Muscle layer of duodenum (tissue), 2 donors: Measurements from ENCODE around the gene INSYN2A.

Experiments used
- H3K27ac ChIP-seq: one replicate; pipeline ENCODE4 v1.7.0; 2013; ENCODE audit warnings: mild to moderate bottlenecking, low read length
- H3K27me3 ChIP-seq: one replicate; pipeline ENCODE4 v1.7.0; 2013; ENCODE audit warnings: low read depth, mild to moderate bottlenecking, control low read depth, low read length
- H3K36me3 ChIP-seq, 2 donors: one replicate each; pipeline ENCODE4 v1.7.0; 2013; ENCODE audit warnings: low read length in 2 of 2, control low read depth in 1 of 2, mild to moderate bottlenecking in 1 of 2; ENCODE audit not compliant: insufficient read depth in 2 of 2, control insufficient read depth in 1 of 2
- H3K4me1 ChIP-seq, 2 donors: one replicate each; pipeline ENCODE4 v1.7.0; 2013; ENCODE audit warnings: low read length in 2 of 2, mild to moderate bottlenecking in 2 of 2, control low read depth in 1 of 2, moderate library complexity in 1 of 2; ENCODE audit not compliant: insufficient read depth in 2 of 2, control insufficient read depth in 1 of 2
- H3K4me3 ChIP-seq, 2 donors: one replicate each; pipeline ENCODE4 v1.7.0; 2013; ENCODE audit warnings: low read length in 2 of 2, low read depth in 1 of 2, mild to moderate bottlenecking in 1 of 2
- H3K9me3 ChIP-seq, 2 donors: one replicate each; pipeline ENCODE4 v1.7.0; 2013; ENCODE audit warnings: low read length in 2 of 2, control low read depth in 1 of 2, mild to moderate bottlenecking in 1 of 2; ENCODE audit not compliant: control insufficient read depth in 1 of 2
- donor health status: healthy.

INSYN2A gene

DNA sequence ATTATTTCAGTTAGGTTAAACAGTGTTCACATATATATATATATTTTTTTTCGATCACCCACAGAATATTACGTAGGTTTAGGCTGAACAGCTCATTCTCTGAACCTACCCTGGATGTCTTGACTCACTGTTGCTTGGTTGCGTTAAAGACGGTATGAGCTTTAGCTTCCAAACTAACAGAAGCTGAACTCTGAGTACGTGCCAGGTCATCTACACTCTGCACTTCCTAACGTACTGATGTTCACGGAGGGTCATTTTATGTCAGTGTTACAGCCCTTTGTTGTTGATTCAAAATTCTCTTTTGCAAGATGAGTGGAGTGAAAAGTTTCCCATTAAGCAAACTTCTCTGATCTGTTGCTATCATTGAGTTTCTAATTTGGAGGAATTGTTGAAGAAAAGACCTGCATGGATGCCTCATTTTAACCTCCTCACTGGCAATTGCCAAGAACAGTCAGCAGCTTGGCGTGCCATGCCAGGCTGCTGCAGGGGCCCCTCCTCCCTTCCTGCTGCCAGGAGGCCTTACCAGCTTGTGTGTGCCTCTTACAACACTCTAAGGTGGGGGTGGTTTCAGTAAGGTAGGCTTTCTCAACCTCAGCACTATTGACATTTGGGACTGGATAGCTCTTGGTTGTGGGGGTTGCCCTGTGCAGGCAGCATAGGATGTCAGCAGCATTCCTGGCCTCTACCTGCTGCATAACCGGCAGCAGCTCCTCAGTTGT lies 44.3 kb downstream of the INSYN2A start:
- Histone ChIP-seq H3K4me1 (peaks cover 0 to 6% of the 10 kb centered on the region in 2 donors), H3K9me3 (no peaks in the 10 kb centered on the region), H3K27ac (no peak overlapping the region), H3K36me3 (peaks cover 0 to 18% of the 10 kb centered on the region in 2 donors), H3K27me3 (no peaks in the 10 kb centered on the region), H3K4me3 (no peak overlapping the region)

DNA sequence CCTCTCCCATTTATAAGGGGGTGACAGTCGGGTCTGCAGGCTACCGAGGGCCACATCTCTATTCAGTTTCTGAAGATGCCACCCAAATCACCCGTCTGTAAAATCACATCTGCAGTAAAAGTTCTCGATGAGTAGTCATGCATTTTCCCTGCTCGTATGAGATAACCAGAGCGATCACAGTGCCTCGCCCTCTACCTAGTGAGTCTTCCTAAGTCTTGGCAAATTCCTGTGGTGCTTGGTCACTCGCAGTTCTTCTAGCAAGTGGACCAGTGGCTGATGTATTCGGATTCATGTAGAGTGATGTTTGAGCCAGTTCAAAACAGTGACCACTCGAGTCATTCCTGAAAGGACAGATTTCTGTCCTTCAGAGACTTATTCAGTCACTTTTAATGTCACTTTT lies 44.9 kb downstream of the INSYN2A start:
- Histone ChIP-seq H3K27me3 (no peaks in the 10 kb centered on the region), H3K36me3 (peaks cover 0 to 18% of the 10 kb centered on the region in 2 donors), H3K4me1 (no peaks in the 10 kb centered on the region), H3K27ac (no peak overlapping the region), H3K4me3 (no peak overlapping the region), H3K9me3 (no peaks in the 10 kb centered on the region)

DNA sequence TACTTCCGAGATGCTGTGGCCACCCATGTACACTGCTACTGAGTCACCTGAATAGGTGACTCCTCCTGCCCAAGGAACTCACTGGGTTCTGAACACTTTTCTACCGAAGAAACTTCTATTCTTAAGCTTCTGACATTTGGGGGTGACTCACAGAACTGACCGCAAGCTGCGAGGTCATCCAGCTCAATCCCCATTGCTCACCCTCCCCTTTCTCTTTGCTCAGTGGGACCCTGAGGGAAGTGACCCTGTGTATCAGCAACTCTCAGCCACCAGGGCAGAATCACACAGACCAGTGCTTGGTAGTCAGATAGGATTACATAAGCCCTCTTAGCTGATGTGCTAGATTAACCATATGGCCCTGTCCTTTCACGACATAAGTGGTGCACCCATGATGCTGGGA lies 46.3 kb downstream of the INSYN2A start:
- H3K27me3 ChIP-seq, result no peaks in the 10 kb centered on the region
- no peaks in the 10 kb centered on the region for H3K9me3 ChIP-seq
- H3K27ac ChIP-seq, result no peak overlapping the region
- H3K36me3 ChIP-seq, result peaks cover 0 to 23% of the 10 kb centered on the region in 2 donors
- no peak overlapping the region for H3K4me3 ChIP-seq
- no peaks in the 10 kb centered on the region for H3K4me1 ChIP-seq

DNA sequence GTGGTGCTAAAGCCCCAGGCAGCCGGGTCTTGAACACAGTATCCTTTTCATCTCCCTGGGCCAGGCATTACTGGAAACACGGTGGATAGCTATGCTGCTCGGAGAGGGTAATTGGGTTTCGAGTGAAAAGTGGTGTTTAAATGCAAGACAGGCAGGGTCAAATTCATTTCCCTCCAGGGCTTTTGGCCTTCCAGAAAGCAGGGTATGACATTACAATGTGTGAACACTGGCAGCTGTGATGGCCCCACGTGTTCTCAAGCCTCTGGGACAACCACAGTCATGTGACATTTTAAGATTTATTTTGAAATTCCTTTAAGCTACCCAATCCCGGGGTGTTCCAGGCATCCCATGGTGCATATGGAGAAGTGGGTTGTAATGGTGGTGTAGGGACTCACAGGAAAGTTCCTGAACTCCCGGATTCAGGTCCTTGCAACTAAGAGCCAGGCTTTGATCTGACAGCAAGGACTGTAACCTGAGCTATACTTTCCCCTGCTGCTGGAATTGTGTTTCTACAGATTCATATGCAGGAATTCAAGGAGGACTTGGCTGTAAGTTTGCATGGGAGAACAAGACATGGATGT lies 46.8 kb downstream of the INSYN2A start:
- no peaks in the 10 kb centered on the region for H3K9me3 ChIP-seq
- H3K27ac ChIP-seq, result no peak overlapping the region
- H3K36me3 ChIP-seq, result peaks cover 0 to 23% of the 10 kb centered on the region in 2 donors
- no peaks in the 10 kb centered on the region for H3K27me3 ChIP-seq
- H3K4me3 ChIP-seq, result no peak overlapping the region
- H3K4me1 ChIP-seq, result no peaks in the 10 kb centered on the region

DNA sequence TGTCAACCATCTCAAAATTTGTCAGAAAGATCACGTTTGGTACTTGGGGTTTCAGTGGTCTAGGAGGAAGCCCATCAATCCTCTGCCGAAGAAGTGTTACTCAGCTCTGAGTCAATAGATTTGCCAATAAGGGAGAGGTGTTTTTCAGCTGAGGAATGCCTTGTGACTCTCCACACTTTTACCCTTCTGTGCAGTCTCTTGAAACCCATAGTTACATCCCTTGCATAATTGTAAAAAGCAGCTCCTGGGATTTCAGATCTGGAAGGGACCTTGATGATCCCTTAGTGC lies 47.5 kb downstream of the INSYN2A start:
- H3K27ac ChIP-seq, result no peak overlapping the region
- H3K27me3 ChIP-seq, result no peaks in the 10 kb centered on the region
- no peaks in the 10 kb centered on the region for H3K4me1 ChIP-seq
- peaks cover 0 to 23% of the 10 kb centered on the region in 2 donors for H3K36me3 ChIP-seq
- H3K4me3 ChIP-seq, result no peak overlapping the region
- no peaks in the 10 kb centered on the region for H3K9me3 ChIP-seq

GRCh38 chr10:127148066-127148932 lies 48.1 kb downstream of the INSYN2A start:
- Histone ChIP-seq H3K27ac (no peak overlapping the region), H3K27me3 (no peaks in the 10 kb centered on the region), H3K4me1 (no peaks in the 10 kb centered on the region), H3K36me3 (peaks cover 0 to 23% of the 10 kb centered on the region in 2 donors), H3K9me3 (no peaks in the 10 kb centered on the region), H3K4me3 (no peak overlapping the region)

DNA sequence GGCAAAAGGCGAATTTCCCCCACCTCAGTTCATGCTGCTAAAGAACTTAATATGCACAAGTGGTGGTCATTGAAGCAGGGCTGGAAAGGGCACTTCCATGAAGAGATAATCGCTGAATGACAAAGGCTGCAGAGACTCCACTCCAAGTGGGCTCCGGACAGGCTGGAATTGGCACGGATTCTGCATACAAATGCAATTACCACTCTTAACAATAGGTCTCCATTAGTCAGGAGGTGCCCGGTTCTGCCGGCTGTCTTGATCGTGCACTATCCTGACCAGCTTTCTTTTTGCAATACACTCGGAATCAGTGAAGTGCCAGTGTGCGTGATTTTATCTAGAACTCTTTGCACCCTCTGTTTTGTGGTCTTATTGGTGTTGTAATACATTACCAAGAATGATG lies 49.7 kb downstream of the INSYN2A start:
- no peaks in the 10 kb centered on the region for H3K9me3 ChIP-seq
- no peak overlapping the region for H3K4me3 ChIP-seq
- no peaks in the 10 kb centered on the region for H3K27me3 ChIP-seq
- no peaks in the 10 kb centered on the region for H3K4me1 ChIP-seq
- peaks cover 0 to 26% of the 10 kb centered on the region in 2 donors for H3K36me3 ChIP-seq
- H3K27ac ChIP-seq, result no peak overlapping the region
